Endothelial cell of umbilical vein (primary cell): ENCODE data around the gene ATF7IP. TPM values are rescaled to one million over a fixed set of nuclear protein-coding genes. Genes with fewer than 3 reads are reported as not detected.
"Not testable (repeated sequence)": the region's sequence is repeated elsewhere in the genome, so short reads cannot be mapped to it uniquely, and the experiment has no call there.

Experiments used
- BruUV-seq: library from RNA; stranded (reverse); fragments of 400-500 nt; replicated peaks from 2 replicates; lab custom pipeline; 2021; lab: Mats Ljungman, UMichigan
- CTCF ChIA-PET: fragments of 300-600, 350-600 bp; sonication (Branson Sonifier 250); formaldehyde crosslinking; loops from one replicate; lab custom pipeline; 2021; ENCODE audit warnings: antibody characterized with exemption, inconsistent platforms; lab: Charles Lee
- POLR2A ChIA-PET: fragments of 300-600, 350-600 bp; sonication (Branson Sonifier 250); formaldehyde crosslinking; loops from one replicate; lab custom pipeline; 2021; ENCODE audit warnings: antibody characterized with exemption, inconsistent platforms; lab: Charles Lee
- DNase-seq: peaks from one replicate; pipeline ENCODE4 v3.0.0-alpha.2; 2011; ENCODE audit warnings: low read depth, low spot score
- FAIRE-seq: peaks from 2 replicates; lab custom pipeline; 2011; peaks lifted over from hg19 to GRCh38; lab: Jason Lieb, UNC
- H2AFZ ChIP-seq: 2 replicates; pipeline ENCODE4 v1.6.0; 2012; ENCODE audit warnings: low read depth, low read length, control low read depth, inconsistent platforms
- H3K27ac ChIP-seq: 2 replicates; pipeline ENCODE4 v1.5.1; 2011; ENCODE audit warnings: low read depth, mild to moderate bottlenecking, control low read depth, low read length, moderate library complexity; ENCODE audit not compliant: insufficient read depth
- H3K27me3 ChIP-seq, 2 experiments: 2 replicates each; pipeline versions ENCODE4 v1.6.0 to v1.6.1; 2011; ENCODE audit warnings: low read length in 2 of 2, mixed read lengths in 1 of 2; ENCODE audit not compliant: control insufficient read depth in 2 of 2, insufficient read depth in 2 of 2
- H3K36me3 ChIP-seq, 2 experiments: 2 replicates in 1 of 2; 3 replicates in 1 of 2; pipeline ENCODE4 v1.5.1; 2011; ENCODE audit warnings: low read length in 2 of 2, mild to moderate bottlenecking in 1 of 2, moderate library complexity in 1 of 2; ENCODE audit not compliant: control insufficient read depth in 2 of 2, insufficient read depth in 2 of 2; ENCODE audit errors: extremely low read depth in 1 of 2
- H3K4me1 ChIP-seq: 3 replicates; pipeline ENCODE4 v1.5.1; 2011; ENCODE audit warnings: mild to moderate bottlenecking, low read length; ENCODE audit not compliant: control insufficient read depth, insufficient read depth; ENCODE audit errors: extremely low read depth
- H3K4me2 ChIP-seq: 2 replicates; pipeline ENCODE4 v1.6.1; 2011; ENCODE audit warnings: low read length, control low read depth, mixed read lengths; ENCODE audit not compliant: insufficient read depth
- H3K4me3 ChIP-seq, 3 experiments: fragments of 200-600 bp in 1 of 3; sonication (generic), shearing (Covaris generic) in 1 of 3; replicated peaks in 1 of 3; 2 replicates each; pipeline ENCODE4 v1.5.1; 2011 to 2016; ENCODE audit warnings: control low read depth in 3 of 3, low read length in 3 of 3, mild to moderate bottlenecking in 2 of 3, inconsistent platforms in 1 of 3, low read depth in 1 of 3, moderate library complexity in 1 of 3; ENCODE audit not compliant: insufficient read depth in 1 of 3
- H3K79me2 ChIP-seq: 2 replicates; pipeline ENCODE4 v1.6.0; 2012; ENCODE audit warnings: low read length, inconsistent platforms; ENCODE audit not compliant: control insufficient read depth, insufficient read depth
- H3K9ac ChIP-seq: replicated peaks from 2 replicates; pipeline ENCODE3; 2011; ENCODE audit warnings: low read length, control low read depth; ENCODE audit not compliant: insufficient read depth; ENCODE audit errors: extremely low read depth
- H3K9me1 ChIP-seq: replicated peaks from 3 replicates; pipeline ENCODE4 v1.6.0; 2011; ENCODE audit warnings: mild to moderate bottlenecking, low read length; ENCODE audit not compliant: control insufficient read depth, insufficient read depth; ENCODE audit errors: extremely low read depth
- H3K9me3 ChIP-seq: replicated peaks from 2 replicates; pipeline ENCODE4 v1.5.1; 2012; ENCODE audit warnings: low read length, inconsistent platforms; ENCODE audit not compliant: control insufficient read depth, insufficient read depth
- H4K20me1 ChIP-seq: replicated peaks from 2 replicates; pipeline ENCODE3; 2011; ENCODE audit warnings: mild to moderate bottlenecking, low read length; ENCODE audit not compliant: control insufficient read depth, insufficient read depth; ENCODE audit errors: extremely low read depth
- FOS ChIP-seq: IDR thresholded peaks from 2 replicates; pipeline ENCODE4 v1.6.1; 2011; ENCODE audit warnings: mild to moderate bottlenecking, low read length, moderate library complexity, borderline replicate concordance; ENCODE audit not compliant: insufficient read depth
- GATA2 ChIP-seq: IDR thresholded peaks from 2 replicates; pipeline ENCODE4 v1.7.0; 2011; ENCODE audit warnings: low read depth, mild to moderate bottlenecking, moderate library complexity, mixed read lengths, low read length; ENCODE audit not compliant: insufficient read length, insufficient read depth
- MAX ChIP-seq: IDR thresholded peaks from 2 replicates; pipeline ENCODE4 v1.6.1; 2011; ENCODE audit not compliant: insufficient read depth, insufficient read length
- MYC ChIP-seq: IDR thresholded peaks from one replicate; pipeline ENCODE4 v1.6.1; 2011; ENCODE audit warnings: mild to moderate bottlenecking, low read depth, low read length
- POLR2A ChIP-seq: IDR thresholded peaks from 2 replicates; pipeline ENCODE4 v1.6.1; 2012; ENCODE audit warnings: low read depth, mild to moderate bottlenecking, control low read depth, low read length
- dilution Hi-C: fragments of 300-500 bp; cut with MboI; formaldehyde crosslinking; loops from one replicate; pipeline ENCODE4 v1.15.0; 2019; ENCODE audit warnings: low sequenced_read_pairs; ENCODE audit not compliant: extremely low pct_ligation_motif_present
- intact Hi-C: fragments of 100-400 bp; cut with micrococcal nuclease; formaldehyde crosslinking; loops from one replicate; pipeline ENCODE4 v1.10.0; 2022
- polyA plus RNA-seq, 4 experiments: library from polyadenylated mRNA; depleted of rRNA in 3 of 4; stranded (reverse) in 3 of 4; unstranded in 1 of 4; fragments of >200 nt; gene quantifications; 2 replicates each; pipeline versions ENCODE4 v1.2.1 to v1.2.3, GENCODE V29; 2011 to 2012; ENCODE audit warnings: missing spikeins in 1 of 4
- total RNA-seq: library from RNA; stranded (reverse); gene quantifications from 2 replicates; pipeline ENCODE4 v1.2.3, GENCODE V29; 2021
- TF ChIP-seq, protein P1 (sequence below), 2 donors: IDR thresholded peaks; 1 replicate in 1 of 2; 2 replicates in 1 of 2; pipeline ENCODE4 v1.5.1; 2011; ENCODE audit warnings: low read length in 2 of 2, mild to moderate bottlenecking in 2 of 2, moderate library complexity in 2 of 2, control low read depth in 1 of 2, inconsistent platforms in 1 of 2, low read depth in 1 of 2; ENCODE audit not compliant: insufficient read depth in 1 of 2; ENCODE audit errors: extremely low read depth in 1 of 2

ATF7IP gene
- total and polyA plus RNA-seq, 2 donors (not counting 3 experiments of a cell fraction or from before 2014, with no cell fraction given) = 14.5 to 73.5 TPM

GRCh38 chr12:14317362-14318146 lies 47.9 kb upstream of the ATF7IP start:
- no peaks in the 10 kb centered on the region for H4K20me1 ChIP-seq
- no peak overlapping the region for H3K4me2 ChIP-seq
- no peaks in the 10 kb centered on the region for H3K4me1 ChIP-seq
- no TSS peak for BruUV-seq
- CTCF ChIA-PET = no interaction called here
- DNase-seq (no peak), FAIRE-seq (no peak)
- H3K36me3 ChIP-seq = no peaks in the 10 kb centered on the region
- H3K27ac ChIP-seq = no peak overlapping the region
- H2AFZ ChIP-seq = no peak overlapping the region
- H3K9ac ChIP-seq = no peak overlapping the region
- dilution Hi-C loops (no loop called here), intact Hi-C loops (no loop called here)
- TF ChIP-seq MYC (no peak), FOS (no peak), GATA2 (no peak), MAX (no peak), POLR2A (no peak)
- TF ChIP-seq, protein P1, sequence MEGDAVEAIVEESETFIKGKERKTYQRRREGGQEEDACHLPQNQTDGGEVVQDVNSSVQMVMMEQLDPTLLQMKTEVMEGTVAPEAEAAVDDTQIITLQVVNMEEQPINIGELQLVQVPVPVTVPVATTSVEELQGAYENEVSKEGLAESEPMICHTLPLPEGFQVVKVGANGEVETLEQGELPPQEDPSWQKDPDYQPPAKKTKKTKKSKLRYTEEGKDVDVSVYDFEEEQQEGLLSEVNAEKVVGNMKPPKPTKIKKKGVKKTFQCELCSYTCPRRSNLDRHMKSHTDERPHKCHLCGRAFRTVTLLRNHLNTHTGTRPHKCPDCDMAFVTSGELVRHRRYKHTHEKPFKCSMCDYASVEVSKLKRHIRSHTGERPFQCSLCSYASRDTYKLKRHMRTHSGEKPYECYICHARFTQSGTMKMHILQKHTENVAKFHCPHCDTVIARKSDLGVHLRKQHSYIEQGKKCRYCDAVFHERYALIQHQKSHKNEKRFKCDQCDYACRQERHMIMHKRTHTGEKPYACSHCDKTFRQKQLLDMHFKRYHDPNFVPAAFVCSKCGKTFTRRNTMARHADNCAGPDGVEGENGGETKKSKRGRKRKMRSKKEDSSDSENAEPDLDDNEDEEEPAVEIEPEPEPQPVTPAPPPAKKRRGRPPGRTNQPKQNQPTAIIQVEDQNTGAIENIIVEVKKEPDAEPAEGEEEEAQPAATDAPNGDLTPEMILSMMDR (IDR thresholded peaks at IDR 0.05; ENCODE audit: extremely low read depth in 1 of 2, insufficient read depth in 1 of 2, low read depth in 1 of 2, low read length in 2 of 2) = no peak
- POLR2A ChIA-PET = interaction anchor here (0.6 kb wide), 1 partner anchor 41 kb away, joined by 6 read pairs; no protein-coding TSS in a partner anchor
- no peaks in the 10 kb centered on the region for H3K27me3 ChIP-seq
- H3K79me2 ChIP-seq = no peaks in the 10 kb centered on the region
- no peak overlapping the region for H3K4me3 ChIP-seq
- H3K9me3 ChIP-seq = no peaks in the 10 kb centered on the region
- H3K9me1 ChIP-seq = no peaks in the 10 kb centered on the region

DNA sequence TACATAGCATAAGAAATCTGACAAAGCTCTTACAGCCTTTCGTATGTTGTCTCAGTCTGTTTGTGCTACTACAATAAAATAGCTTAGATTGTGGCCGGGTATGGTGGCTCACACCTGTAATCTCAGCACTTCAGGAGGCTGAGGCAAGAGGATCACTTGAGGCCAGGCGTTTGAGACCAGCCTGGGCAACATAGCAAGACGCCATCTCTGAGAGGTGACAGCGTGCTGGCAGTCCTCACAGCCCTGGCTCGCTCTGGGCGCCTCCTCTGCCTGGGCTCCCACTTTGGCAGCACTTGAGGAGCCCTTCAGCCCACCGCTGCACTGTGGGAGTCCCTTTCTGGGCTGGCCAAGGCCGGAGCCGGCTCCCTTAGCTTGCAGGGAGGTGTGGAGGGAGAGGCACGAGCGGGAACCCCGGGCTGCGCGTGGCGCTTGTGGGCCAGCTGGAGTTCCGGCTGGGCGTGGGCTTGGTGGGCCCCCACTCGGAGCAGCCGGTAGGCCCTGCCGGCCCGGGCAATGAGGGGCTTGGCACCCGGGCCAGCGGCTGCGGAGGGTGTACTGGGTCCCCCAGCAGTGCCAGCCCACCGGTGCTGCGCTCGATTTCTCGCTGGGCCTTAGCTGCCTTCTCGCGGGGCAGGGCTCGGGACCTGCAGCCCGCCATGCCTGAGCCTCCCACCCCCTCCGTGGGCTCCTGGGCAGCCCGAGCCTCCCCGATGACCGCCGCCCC lies 45.6 kb upstream of the ATF7IP start:
- intact Hi-C loops, dilution Hi-C loops, BruUV-seq: not testable (repeated sequence)

More for the DNA sequence above, 45.6 kb upstream of the ATF7IP start:
- H4K20me1 ChIP-seq, H3K9me3 ChIP-seq, FAIRE-seq, H3K27ac ChIP-seq, H3K9ac ChIP-seq, H3K4me3 ChIP-seq, CTCF ChIA-PET, POLR2A ChIA-PET, H3K79me2 ChIP-seq, H2AFZ ChIP-seq, DNase-seq, H3K4me2 ChIP-seq, H3K27me3 ChIP-seq, H3K9me1 ChIP-seq, H3K4me1 ChIP-seq, H3K36me3 ChIP-seq: not testable (repeated sequence)
